ENCODE measurements around the gene ZCWPW1.
A peak's percentile ranks its signal among the peaks of the same experiment; 100 is the strongest.
"Not testable (repeated sequence)": the region's sequence is repeated elsewhere in the genome, so short reads cannot be mapped to it uniquely, and the experiment has no call there.

The ZCWPW1 gene

GRCh38 chr7:100453854-100454253, 25.4 kb upstream of the ZCWPW1 start:
- not testable (repeated sequence) for DNase-seq (ENCODE audit: low read depth in 3 of 3)

- no peak for DNase-seq (ENCODE audit: low read depth in 3 of 3)
Measured at GRCh38 chr7:100452513-100452912, 24.0 kb upstream of the ZCWPW1 start.

- no peak for DNase-seq (ENCODE audit: low read depth in 3 of 3)
Measured at GRCh38 chr7:100449190-100449795, 20.8 kb upstream of the ZCWPW1 start.

- not testable (repeated sequence) for DNase-seq (ENCODE audit: low read depth in 3 of 3)
Measured at GRCh38 chr7:100447363-100447762, 18.9 kb upstream of the ZCWPW1 start.

- no peak for DNase-seq (ENCODE audit: low read depth in 3 of 3)
Measured at GRCh38 chr7:100446040-100446439, 17.5 kb upstream of the ZCWPW1 start.

GRCh38 chr7:100444311-100445278, 16.1 kb upstream of the ZCWPW1 start:
- DNase-seq (ENCODE audit: low read depth in 3 of 3), result no peak

- no peak for DNase-seq (ENCODE audit: low read depth in 3 of 3)
Measured at GRCh38 chr7:100443096-100443840, 14.8 kb upstream of the ZCWPW1 start.

GRCh38 chr7:100441641-100442535, 13.4 kb upstream of the ZCWPW1 start:
- DNase-seq (ENCODE audit: low read depth in 3 of 3), result no peak

GRCh38 chr7:100439244-100439643, 10.7 kb upstream of the ZCWPW1 start:
- DNase-seq (ENCODE audit: low read depth in 3 of 3), result not testable (repeated sequence)

GRCh38 chr7:100438731-100439130, 10.2 kb upstream of the ZCWPW1 start:
- DNase-seq (ENCODE audit: low read depth in 3 of 3), result not testable (repeated sequence)

GRCh38 chr7:100438172-100438571, 9.7 kb upstream of the ZCWPW1 start:
- DNase-seq (ENCODE audit: low read depth in 3 of 3), result no peak

- DNase-seq (ENCODE audit: low read depth in 3 of 3), result no peak
Measured at GRCh38 chr7:100437150-100438100, 8.9 kb upstream of the ZCWPW1 start.

GRCh38 chr7:100435401-100436304, 7.2 kb upstream of the ZCWPW1 start:
- peak in 1 of 3 donors; percentile 25 for DNase-seq (ENCODE audit: low read depth in 3 of 3)

GRCh38 chr7:100434297-100435144, 6.0 kb upstream of the ZCWPW1 start:
- DNase-seq (ENCODE audit: low read depth in 3 of 3), result no peak

- no peak for DNase-seq (ENCODE audit: low read depth in 3 of 3)
Measured at GRCh38 chr7:100433592-100434296, 5.2 kb upstream of the ZCWPW1 start.

GRCh38 chr7:100433276-100433591, 4.7 kb upstream of the ZCWPW1 start:
- DNase-seq (ENCODE audit: low read depth in 3 of 3), result no peak

GRCh38 chr7:100432621-100433275, 4.2 kb upstream of the ZCWPW1 start:
- DNase-seq (ENCODE audit: low read depth in 3 of 3), result no peak
